ENCODE data around the gene SLC25A28. TPM values are rescaled to one million over a fixed set of nuclear protein-coding genes. Genes with fewer than 3 reads are reported as not detected.

Gene SLC25A28
- polyA plus RNA-seq, 1 donor from 2014 or later, result 79.9 TPM

- H2AFZ ChIP-seq (ENCODE audit: low read depth, low read length), result no peak overlapping the region
- no peaks in the 10 kb centered on the region for H3F3A ChIP-seq (ENCODE audit: insufficient read depth, low read length, poor library complexity, severe bottlenecking)
- no peaks in the 10 kb centered on the region for H3K79me2 ChIP-seq (replicated peaks; ENCODE audit: insufficient read depth, low read length)
- no peaks in the 10 kb centered on the region for H4K20me1 ChIP-seq (ENCODE audit: insufficient read depth)
- H3K9me3 ChIP-seq (ENCODE audit: low read length), result no peaks in the 10 kb centered on the region
- no peak overlapping the region for H3K9ac ChIP-seq (ENCODE audit: low read length)
- H3K4me3 ChIP-seq (ENCODE audit: low read length), result no peak overlapping the region
- H3K27ac ChIP-seq (ENCODE audit: low read length), result no peak overlapping the region
- H3K27me3 ChIP-seq (ENCODE audit: insufficient read depth, low read depth, low read length), result no peaks in the 10 kb centered on the region
- H3K4me2 ChIP-seq (ENCODE audit: low read length), result no peak overlapping the region
- H3K9me2 ChIP-seq (ENCODE audit: insufficient read depth, low read length), result no peaks in the 10 kb centered on the region
- no peak for TF ChIP-seq CTCF (IDR thresholded peaks at IDR 0.05; ENCODE audit: poor library complexity, severe bottlenecking)
- no peak for TF ChIP-seq TAF1 (IDR thresholded peaks at IDR 0.05; ENCODE audit: low read depth)
- TF ChIP-seq REST (IDR thresholded peaks at IDR 0.05; ENCODE audit: borderline replicate concordance), result no peak
- no peak for TF ChIP-seq RAD21 (conservative IDR thresholded peaks at IDR 0.05)
- TF ChIP-seq EZH2 (IDR thresholded peaks at IDR 0.05; ENCODE audit: borderline replicate concordance, insufficient read depth, low read length, poor library complexity, severe bottlenecking), result no peak
- TF ChIP-seq EP300 (conservative IDR thresholded peaks at IDR 0.05; ENCODE audit: poor library complexity, severe bottlenecking), result no peak
- no peak for TF ChIP-seq SMC3 (conservative IDR thresholded peaks at IDR 0.05; ENCODE audit: poor library complexity)
- no peak for TF ChIP-seq MXI1 (conservative IDR thresholded peaks at IDR 0.05; ENCODE audit: poor library complexity, severe bottlenecking)
- TF ChIP-seq POLR2AphosphoS5 (IDR thresholded peaks at IDR 0.05), result no peak
- H3K36me3 ChIP-seq (ENCODE audit: insufficient read depth, low read length), result no peaks in the 10 kb centered on the region
Observed at GRCh38 chr10:99647601-99648151, 27.4 kb upstream of the SLC25A28 start.

- no peaks in the 10 kb centered on the region for H3F3A ChIP-seq (ENCODE audit: insufficient read depth, low read length, poor library complexity, severe bottlenecking)
- H2AFZ ChIP-seq (ENCODE audit: low read depth, low read length), result no peak overlapping the region
- H3K79me2 ChIP-seq (replicated peaks; ENCODE audit: insufficient read depth, low read length), result no peaks in the 10 kb centered on the region
- H3K36me3 ChIP-seq (ENCODE audit: insufficient read depth, low read length), result no peaks in the 10 kb centered on the region
- H3K9ac ChIP-seq (ENCODE audit: low read length), result no peak overlapping the region
- no peaks in the 10 kb centered on the region for H3K9me3 ChIP-seq (ENCODE audit: low read length)
- no peaks in the 10 kb centered on the region for H4K20me1 ChIP-seq (ENCODE audit: insufficient read depth)
- H3K4me2 ChIP-seq (ENCODE audit: low read length), result no peak overlapping the region
- TF ChIP-seq SMC3 (conservative IDR thresholded peaks at IDR 0.05; ENCODE audit: poor library complexity) (no peak), TAF1 (IDR thresholded peaks at IDR 0.05; ENCODE audit: low read depth) (no peak), POLR2AphosphoS5 (IDR thresholded peaks at IDR 0.05) (no peak), EP300 (conservative IDR thresholded peaks at IDR 0.05; ENCODE audit: poor library complexity, severe bottlenecking) (no peak), CTCF (IDR thresholded peaks at IDR 0.05; ENCODE audit: poor library complexity, severe bottlenecking) (no peak), EZH2 (IDR thresholded peaks at IDR 0.05; ENCODE audit: borderline replicate concordance, insufficient read depth, low read length, poor library complexity, severe bottlenecking) (no peak), RAD21 (conservative IDR thresholded peaks at IDR 0.05) (no peak), REST (IDR thresholded peaks at IDR 0.05; ENCODE audit: borderline replicate concordance) (no peak), MXI1 (conservative IDR thresholded peaks at IDR 0.05; ENCODE audit: poor library complexity, severe bottlenecking) (no peak)
- H3K27ac ChIP-seq (ENCODE audit: low read length), result no peak overlapping the region
- H3K9me2 ChIP-seq (ENCODE audit: insufficient read depth, low read length), result no peaks in the 10 kb centered on the region
- no peaks in the 10 kb centered on the region for H3K27me3 ChIP-seq (ENCODE audit: insufficient read depth, low read depth, low read length)
- no peak overlapping the region for H3K4me3 ChIP-seq (ENCODE audit: low read length)
Observed at GRCh38 chr10:99633832-99634231, 13.6 kb upstream of the SLC25A28 start.

Measured in neural cell (in vitro differentiated cells).